ENCODE measurements around the gene NLGN1.

The NLGN1 gene

GRCh38 chr3:173774294-173774693 is 376.8 kb downstream of the NLGN1 start:
- no peak for DNase-seq

- DNase-seq: no peak
Measured at GRCh38 chr3:173778251-173778650, 380.7 kb downstream of the NLGN1 start.

GRCh38 chr3:173780067-173780466 is 382.5 kb downstream of the NLGN1 start:
- DNase-seq: no peak

- no peak for DNase-seq
Measured at GRCh38 chr3:173785004-173785403, 387.5 kb downstream of the NLGN1 start.

GRCh38 chr3:173789530-173790162 is 392.1 kb downstream of the NLGN1 start:
- no peak for DNase-seq

GRCh38 chr3:173793963-173794362 is 396.4 kb downstream of the NLGN1 start:
- no peak for DNase-seq

- no peak for DNase-seq
Measured at GRCh38 chr3:173796405-173796804, 398.9 kb downstream of the NLGN1 start.

- no peak for DNase-seq
Measured at GRCh38 chr3:173796890-173797289, 399.3 kb downstream of the NLGN1 start.

- DNase-seq: no peak
Measured at GRCh38 chr3:173799060-173799816, 401.7 kb downstream of the NLGN1 start.

GRCh38 chr3:173800154-173800553 is 402.6 kb downstream of the NLGN1 start:
- no peak for DNase-seq

- DNase-seq: no peak
Measured at GRCh38 chr3:173814809-173815208, 417.3 kb downstream of the NLGN1 start.

GRCh38 chr3:173819368-173819767 is 421.8 kb downstream of the NLGN1 start:
- DNase-seq: no peak

GRCh38 chr3:173823911-173824460 is 426.4 kb downstream of the NLGN1 start:
- no peak for DNase-seq

GRCh38 chr3:173825730-173826129 is 428.2 kb downstream of the NLGN1 start:
- DNase-seq: no peak

GRCh38 chr3:173826416-173826815 is 428.9 kb downstream of the NLGN1 start:
- no peak for DNase-seq

- no peak for DNase-seq
Measured at GRCh38 chr3:173826901-173827609, 429.5 kb downstream of the NLGN1 start.

GRCh38 chr3:173838644-173839043 is 441.1 kb downstream of the NLGN1 start:
- DNase-seq: no peak

GRCh38 chr3:173839859-173840258 is 442.3 kb downstream of the NLGN1 start:
- DNase-seq: no peak

- no peak for DNase-seq
Measured at GRCh38 chr3:173841334-173841733, 443.8 kb downstream of the NLGN1 start.

GRCh38 chr3:173843060-173843459 is 445.5 kb downstream of the NLGN1 start:
- DNase-seq: no peak

- no peak for DNase-seq
Measured at GRCh38 chr3:173846584-173846983, 449.0 kb downstream of the NLGN1 start.

- no peak for DNase-seq
Measured at GRCh38 chr3:173849489-173849888, 451.9 kb downstream of the NLGN1 start.

GRCh38 chr3:173857154-173857553 is 459.6 kb downstream of the NLGN1 start:
- DNase-seq: no peak

- DNase-seq: no peak
Measured at GRCh38 chr3:173862701-173863100, 465.2 kb downstream of the NLGN1 start.

Measured in NCI-H345 (cell line).